ENCODE results near the gene RCL1.
A peak's percentile ranks its signal among the peaks of the same experiment; 100 is the strongest.
"Not testable (repeated sequence)": the region's sequence is repeated elsewhere in the genome, so short reads cannot be mapped to it uniquely, and the experiment has no call there.

Gene RCL1

GRCh38 chr9:4792572-4793458, at the start of gene RCL1:
Gene RCL1, plus strand, starts transcription at chr9:4792944. Its CDS starts 148 bp downstream, at chr9:4793092.
- DNase-seq (ENCODE audit: low read depth in 2 of 2), result peak; percentile 95 to 96

GRCh38 chr9:4743131-4743875, 49.4 kb upstream of the RCL1 start:
- no peak for DNase-seq (ENCODE audit: low read depth in 2 of 2)

GRCh38 chr9:4746278-4747030, 46.3 kb upstream of the RCL1 start:
- DNase-seq (ENCODE audit: low read depth in 2 of 2), result no peak

GRCh38 chr9:4748612-4749011, 44.1 kb upstream of the RCL1 start:
- DNase-seq (ENCODE audit: low read depth in 2 of 2), result no peak

- no peak for DNase-seq (ENCODE audit: low read depth in 2 of 2)
Measured at GRCh38 chr9:4750023-4750673, 42.6 kb upstream of the RCL1 start.

- DNase-seq (ENCODE audit: low read depth in 2 of 2), result not testable (repeated sequence)
Measured at GRCh38 chr9:4754530-4754929, 38.2 kb upstream of the RCL1 start.

- no peak for DNase-seq (ENCODE audit: low read depth in 2 of 2)
Measured at GRCh38 chr9:4755026-4755609, 37.6 kb upstream of the RCL1 start.

- DNase-seq (ENCODE audit: low read depth in 2 of 2), result no peak
Measured at GRCh38 chr9:4756420-4756819, 36.3 kb upstream of the RCL1 start.

- no peak for DNase-seq (ENCODE audit: low read depth in 2 of 2)
Measured at GRCh38 chr9:4760122-4760521, 32.6 kb upstream of the RCL1 start.

- DNase-seq (ENCODE audit: low read depth in 2 of 2), result peak; percentile 67 to 72
Measured at GRCh38 chr9:4762108-4762885, 30.4 kb upstream of the RCL1 start.

GRCh38 chr9:4762886-4763541, 29.7 kb upstream of the RCL1 start:
- no peak for DNase-seq (ENCODE audit: low read depth in 2 of 2)

- DNase-seq (ENCODE audit: low read depth in 2 of 2), result no peak
Measured at GRCh38 chr9:4764033-4764432, 28.7 kb upstream of the RCL1 start.

- DNase-seq (ENCODE audit: low read depth in 2 of 2), result no peak
Measured at GRCh38 chr9:4768681-4769080, 24.1 kb upstream of the RCL1 start.

GRCh38 chr9:4769321-4770080, 23.2 kb upstream of the RCL1 start:
- no peak for DNase-seq (ENCODE audit: low read depth in 2 of 2)

GRCh38 chr9:4771788-4772187, 21.0 kb upstream of the RCL1 start:
- no peak for DNase-seq (ENCODE audit: low read depth in 2 of 2)

- DNase-seq (ENCODE audit: low read depth in 2 of 2), result no peak
Measured at GRCh38 chr9:4774209-4774608, 18.5 kb upstream of the RCL1 start.

GRCh38 chr9:4774958-4775357, 17.8 kb upstream of the RCL1 start:
- not testable (repeated sequence) for DNase-seq (ENCODE audit: low read depth in 2 of 2)

GRCh38 chr9:4780651-4781050, 12.1 kb upstream of the RCL1 start:
- no peak for DNase-seq (ENCODE audit: low read depth in 2 of 2)

GRCh38 chr9:4781408-4781807, 11.3 kb upstream of the RCL1 start:
- DNase-seq (ENCODE audit: low read depth in 2 of 2), result no peak

All from stimulated activated CD4-positive, alpha-beta T cell treated with anti-CD3 and anti-CD28 coated beads, Interleukin-4, amount 100 ng/mL, for 48 hours (primary cell).